Adrenal gland (tissue), 12 donors: ENCODE data around the gene MCCD1. TPM values are rescaled to one million over a fixed set of nuclear protein-coding genes. Genes with fewer than 3 reads are reported as not detected.
"Not testable (repeated sequence)": the region's sequence is repeated elsewhere in the genome, so short reads cannot be mapped to it uniquely, and the experiment has no call there.

Experiments used
- DNase-seq, 7 donors: peaks; one replicate each; pipeline ENCODE4 v3.0.0-alpha.2; 2019 to 2020
- H3K27ac ChIP-seq, 5 donors: fragments of 200-600 bp; sonication (generic) in 4 of 5; 1 replicate in 3 of 5; 2 replicates in 2 of 5; pipeline versions ENCODE4 v1.5.1 to v1.8.0; 2016 to 2020; ENCODE audit warnings: mild to moderate bottlenecking in 1 of 5
- H3K27me3 ChIP-seq: fragments of 200-600 bp; 2 replicates; pipeline ENCODE4 v1.8.0; 2021
- H3K36me3 ChIP-seq, 2 donors: fragments of 200-600 bp; replicated peaks in 1 of 2; 1 replicate in 1 of 2; 2 replicates in 1 of 2; pipeline versions ENCODE4 v1.5.1 to v1.8.0; 2018 to 2022
- H3K4me1 ChIP-seq, 2 donors: fragments of 200-600 bp; replicated peaks in 1 of 2; 1 replicate in 1 of 2; 2 replicates in 1 of 2; pipeline versions ENCODE4 v1.5.1 to v1.8.0; 2018 to 2021
- H3K4me3 ChIP-seq, 4 donors: fragments of 200-600 bp; sonication (generic) in 3 of 4; one replicate each; pipeline ENCODE4 v1.5.1; 2016 to 2018
- H3K9me3 ChIP-seq, 3 donors: fragments of 200-600 bp; sonication (generic) in 1 of 3; replicated peaks in 1 of 3; 1 replicate in 2 of 3; 2 replicates in 1 of 3; pipeline versions ENCODE4 v1.5.1 to v1.8.0; 2016 to 2021
- POLR2A ChIP-seq, 2 donors: fragments of 450-650 bp; IDR thresholded peaks; one replicate each; pipeline ENCODE4 v1.6.1; 2017; ENCODE audit warnings: antibody characterized with exemption in 2 of 2, mild to moderate bottlenecking in 2 of 2, moderate library complexity in 1 of 2
- WGBS, 4 donors: extraction: QIAGEN DNeasy Blood & Tissue Kit in 2 of 4; methylation state at CpG; one replicate each; pipeline versions ENCODE4 v1.1.5 to v1.1.7; 2013 to 2017; 5-methylcytosine and 5-hydroxymethylcytosine counted together
- intact Hi-C, 2 donors: fragments of 100-400 bp; cut with DNase I; formaldehyde crosslinking; loops; one replicate each; pipeline versions ENCODE4 v1.14.1 to v1.15.0; 2022 to 2023
- polyA plus RNA-seq, 3 donors: library from polyadenylated mRNA; stranded (reverse); fragments of 200-250 nt in 2 of 3; fragments of 350-450 nt in 1 of 3; fragmentation: Illumina TruSeq in 1 of 3; extraction: RNeasy Lipid Tissue Mini Kit (QIAGEN cat#74804) in 1 of 3; gene quantifications; one replicate each; pipeline ENCODE4 v1.2.3, GENCODE V29; 2013 to 2014
- total RNA-seq, 9 donors: library from RNA; depleted of rRNA in 4 of 9; stranded (reverse); fragments of >200 nt in 4 of 9; fragments of 120-200 nt in 1 of 9; fragmentation: NEBNext Ultra II Directional in 1 of 9; extraction: Animal tissue kit (Norgen Biotek cat#: 25700) in 1 of 9; gene quantifications; one replicate each; pipeline versions ENCODE4 v1.1.0 to v1.2.4, GENCODE V29; 2013 to 2023
- TF ChIP-seq, protein P1 (sequence below), 6 experiments: fragments of 450-650 bp in 4 of 6; fragments of 200-600 bp in 2 of 6; sonication (generic) in 1 of 6; IDR thresholded peaks; 1 replicate in 5 of 6; 2 replicates in 1 of 6; pipeline versions ENCODE4 v1.5.1 to v1.8.0; 2016 to 2021; ENCODE audit warnings: antibody characterized with exemption in 6 of 6, mild to moderate bottlenecking in 2 of 6, moderate library complexity in 1 of 6
- donor health status: healthy with polysubstance abuse.
- donor health status: Bipolar disorder and iron deficiency.
- donor health status: DM: yes; HTN: yes; CAD: no.
- donor health status: DM: no; HTN: no; CAD: no.
- donor health status: DM: no; HTN: no; CAD: no.
- donor health status: DM: yes; HTN: yes; CAD: no.

The MCCD1 gene
- total and polyA plus RNA-seq, 12 donors = not detected

- no peaks in the 10 kb centered on the region for H3K36me3 ChIP-seq
- no peak overlapping the region for H3K27ac ChIP-seq
- TF ChIP-seq, protein P1, sequence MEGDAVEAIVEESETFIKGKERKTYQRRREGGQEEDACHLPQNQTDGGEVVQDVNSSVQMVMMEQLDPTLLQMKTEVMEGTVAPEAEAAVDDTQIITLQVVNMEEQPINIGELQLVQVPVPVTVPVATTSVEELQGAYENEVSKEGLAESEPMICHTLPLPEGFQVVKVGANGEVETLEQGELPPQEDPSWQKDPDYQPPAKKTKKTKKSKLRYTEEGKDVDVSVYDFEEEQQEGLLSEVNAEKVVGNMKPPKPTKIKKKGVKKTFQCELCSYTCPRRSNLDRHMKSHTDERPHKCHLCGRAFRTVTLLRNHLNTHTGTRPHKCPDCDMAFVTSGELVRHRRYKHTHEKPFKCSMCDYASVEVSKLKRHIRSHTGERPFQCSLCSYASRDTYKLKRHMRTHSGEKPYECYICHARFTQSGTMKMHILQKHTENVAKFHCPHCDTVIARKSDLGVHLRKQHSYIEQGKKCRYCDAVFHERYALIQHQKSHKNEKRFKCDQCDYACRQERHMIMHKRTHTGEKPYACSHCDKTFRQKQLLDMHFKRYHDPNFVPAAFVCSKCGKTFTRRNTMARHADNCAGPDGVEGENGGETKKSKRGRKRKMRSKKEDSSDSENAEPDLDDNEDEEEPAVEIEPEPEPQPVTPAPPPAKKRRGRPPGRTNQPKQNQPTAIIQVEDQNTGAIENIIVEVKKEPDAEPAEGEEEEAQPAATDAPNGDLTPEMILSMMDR (IDR thresholded peaks at IDR 0.05) = no peak
- TF ChIP-seq POLR2A (IDR thresholded peaks at IDR 0.05) = no peak
- H3K4me1 ChIP-seq = no peaks in the 10 kb centered on the region
- DNase-seq = peak in 2 of 7 donors; percentile 21 to 22
- intact Hi-C loops = loop anchor here in 1 of 2 donors (10.0 kb wide), 1 partner anchor 105 kb away; the partner anchor contains the start of gene NCR3
- WGBS, 4 donors = 46 to 66% (median 60%) methylated on average over 14 to 16 of the region's 16 CpGs
- peaks cover 4% of the 10 kb centered on the region for H3K27me3 ChIP-seq
- no peaks in the 10 kb centered on the region for H3K9me3 ChIP-seq
- no peak overlapping the region for H3K4me3 ChIP-seq
Observed at GRCh38 chr6:31490115-31490873, 38.5 kb upstream of the MCCD1 start.

DNA sequence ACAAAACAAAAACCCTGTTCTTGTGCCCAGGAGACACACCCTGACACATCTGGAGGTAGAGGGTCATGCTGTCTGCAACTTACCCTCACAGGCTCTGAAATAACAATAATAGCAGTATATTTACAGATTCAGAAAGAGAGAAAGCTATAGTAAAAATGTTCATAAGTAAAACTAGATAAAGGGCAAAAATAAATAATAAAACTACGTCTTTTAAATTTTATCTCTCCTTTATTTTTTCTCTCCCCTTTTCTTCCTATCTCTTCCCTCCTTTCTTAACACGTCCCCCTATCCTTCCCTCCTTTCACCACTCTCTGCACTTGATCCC is 35.2 kb upstream of the MCCD1 start:
- WGBS, 4 donors = 2 to 3% (median 2%) methylated on average over 2 of the region's 2 CpGs
- intact Hi-C loops = loop anchor here in 1 of 2 donors (10.0 kb wide), 1 partner anchor 101 kb away; the partner anchor contains the start of gene NCR3
- H3K27me3 ChIP-seq, DNase-seq, H3K27ac ChIP-seq, H3K9me3 ChIP-seq, H3K4me1 ChIP-seq, H3K36me3 ChIP-seq: not testable (repeated sequence)
- peak overlapping the region in 1 of 4 donors; percentile 69 for H3K4me3 ChIP-seq

GRCh38 chr6:31493875-31494694 is 34.7 kb upstream of the MCCD1 start:
- Histone ChIP-seq H3K27ac (peak overlapping the region in 3 of 5 donors; percentile 5 to 89 (median 51)), H3K4me3 (peak overlapping the region in 2 of 4 donors; percentile 34 to 69), H3K4me1 (peaks cover 0 to 9% of the 10 kb centered on the region in 2 donors), H3K9me3 (no peaks in the 10 kb centered on the region), H3K27me3 (peaks cover 4% of the 10 kb centered on the region), H3K36me3 (no peaks in the 10 kb centered on the region)
- DNase-seq = peak; percentile 56 to 90 (median 82)
- intact Hi-C loops = loop anchor here in 1 of 2 donors (10.0 kb wide), 1 partner anchor 101 kb away; the partner anchor contains the start of gene NCR3
- 0 to 1% (median 1%) methylated on average over 16 to 58 of the region's 58 CpGs for WGBS, 4 donors
- no peak for TF ChIP-seq POLR2A (IDR thresholded peaks at IDR 0.05)
- TF ChIP-seq, protein P1 (IDR thresholded peaks at IDR 0.05) = peak; percentile 45 to 85 (median 75)

DNA sequence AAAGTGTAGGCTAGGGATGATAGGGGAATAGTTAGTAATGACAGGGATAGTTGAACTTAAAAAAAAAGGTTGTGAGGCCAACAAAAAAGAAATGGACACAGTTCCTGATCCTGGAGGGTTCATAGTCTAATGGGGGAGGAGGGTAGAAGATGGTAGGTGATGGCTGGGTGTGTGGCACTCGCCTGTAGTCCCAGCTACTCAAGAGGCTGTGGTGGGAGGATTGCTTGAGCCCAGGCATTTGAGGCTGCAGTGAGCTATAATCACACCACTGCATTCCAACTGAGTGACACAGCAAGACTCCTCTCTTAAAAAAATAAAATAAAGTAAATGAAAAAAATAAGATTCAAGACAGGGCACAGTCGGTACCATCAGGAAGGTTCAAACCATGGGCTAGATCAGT is 33.2 kb upstream of the MCCD1 start:
- H3K27ac ChIP-seq = no peak overlapping the region
- H3K36me3 ChIP-seq = no peaks in the 10 kb centered on the region
- H3K27me3 ChIP-seq = no peaks in the 10 kb centered on the region
- WGBS, 4 donors = 61 to 79% (median 76%) methylated on average over 2 of the region's 2 CpGs
- TF ChIP-seq, protein P1 (IDR thresholded peaks at IDR 0.05) = no peak
- TF ChIP-seq POLR2A (IDR thresholded peaks at IDR 0.05) = no peak
- H3K4me3 ChIP-seq = peak overlapping the region in 1 of 4 donors; percentile 69
- no peak for DNase-seq
- no peaks in the 10 kb centered on the region for H3K9me3 ChIP-seq
- intact Hi-C loops = loop anchor here (5.0 to 10.0 kb wide), 2 partner anchors 42 to 99 kb away; partner anchors contain the start of gene NCR3 (in 1 of the 2)
- peaks cover 0 to 9% of the 10 kb centered on the region in 2 donors for H3K4me1 ChIP-seq

GRCh38 chr6:31496826-31497225 is 31.9 kb upstream of the MCCD1 start:
- peak overlapping the region in 1 of 4 donors; percentile 68 for H3K4me3 ChIP-seq
- H3K4me1 ChIP-seq, H3K36me3 ChIP-seq, H3K27me3 ChIP-seq, H3K27ac ChIP-seq, H3K9me3 ChIP-seq, DNase-seq: not testable (repeated sequence)
- WGBS, 4 donors = 42 to 62% (median 46%) methylated on average over 4 of the region's 4 CpGs
- intact Hi-C loops = loop anchor here (5.0 to 10.0 kb wide), 2 partner anchors 40 to 98 kb away; partner anchors contain the start of gene NCR3 (in 1 of the 2)
